ENCODE measurements around the gene CCNY. TPM values are rescaled to one million over a fixed set of nuclear protein-coding genes. Genes with fewer than 3 reads are reported as not detected.
"Not testable (repeated sequence)": the region's sequence is repeated elsewhere in the genome, so short reads cannot be mapped to it uniquely, and the experiment has no call there.

The CCNY gene
- total RNA-seq, 1 experiment from 2014 or later = 122 TPM

- no peaks in the 10 kb centered on the region for H3K27me3 ChIP-seq (replicated peaks; ENCODE audit: control insufficient read depth, insufficient read depth, low read length)
- H3K36me3 ChIP-seq (ENCODE audit: control insufficient read depth, insufficient read depth, low read length) = no peaks in the 10 kb centered on the region
- DNase-seq = no peak
- H3K9me3 ChIP-seq = no peaks in the 10 kb centered on the region
- Mint-ChIP-seq H3K4me3 (ENCODE audit: unreplicated experiment) (no peak overlapping the region), H3K27ac (ENCODE audit: unreplicated experiment) (no peak overlapping the region), H3K36me3 (ENCODE audit: insufficient read depth, unreplicated experiment) (no peaks in the 10 kb centered on the region), H3K27me3 (ENCODE audit: insufficient read depth, unreplicated experiment) (no peaks in the 10 kb centered on the region), H3K9me3 (ENCODE audit: unreplicated experiment) (no peaks in the 10 kb centered on the region), H3K4me1 (ENCODE audit: low read depth, unreplicated experiment) (peaks cover 10% of the 10 kb centered on the region)
- intact Hi-C loops (cut with micrococcal nuclease; ENCODE audit: unreplicated experiment) = no loop called here
- H3K4me3 ChIP-seq (ENCODE audit: low read depth, low read length) = no peak overlapping the region
- ChIA-PET CTCF (interaction anchor here (0.9 kb wide), 1 partner anchor 32 kb away, joined by 3 read pairs; no protein-coding TSS in a partner anchor), POLR2A (no interaction called here)
- H3K4me1 ChIP-seq = peaks cover 38% of the 10 kb centered on the region
- no peak for TF ChIP-seq CTCF (IDR thresholded peaks at IDR 0.05; ENCODE audit: insufficient read depth in 1 of 2, low read depth in 1 of 2, low read length in 1 of 2, severe bottlenecking in 1 of 2, unreplicated experiment in 1 of 2)
- no TSS peak for BruUV-seq (replicated peaks)
Observed at GRCh38 chr10:35416619-35417312, 80.5 kb downstream of the CCNY start.

GRCh38 chr10:35417313-35417625, 81.0 kb downstream of the CCNY start:
- Mint-ChIP-seq H3K4me3 (ENCODE audit: unreplicated experiment) (no peak overlapping the region), H3K9me3 (ENCODE audit: unreplicated experiment) (no peaks in the 10 kb centered on the region), H3K27ac (ENCODE audit: unreplicated experiment) (no peak overlapping the region), H3K4me1 (ENCODE audit: low read depth, unreplicated experiment) (peaks cover 11% of the 10 kb centered on the region), H3K36me3 (ENCODE audit: insufficient read depth, unreplicated experiment) (no peaks in the 10 kb centered on the region), H3K27me3 (ENCODE audit: insufficient read depth, unreplicated experiment) (no peaks in the 10 kb centered on the region)
- intact Hi-C loops (cut with micrococcal nuclease; ENCODE audit: unreplicated experiment) = no loop called here
- Histone ChIP-seq H3K4me3 (ENCODE audit: low read depth, low read length) (no peak overlapping the region), H3K36me3 (ENCODE audit: control insufficient read depth, insufficient read depth, low read length) (no peaks in the 10 kb centered on the region), H3K9me3 (no peaks in the 10 kb centered on the region), H3K4me1 (peaks cover 33% of the 10 kb centered on the region), H3K27me3 (replicated peaks; ENCODE audit: control insufficient read depth, insufficient read depth, low read length) (no peaks in the 10 kb centered on the region)
- ChIA-PET POLR2A (no interaction called here), CTCF (interaction anchor here (0.9 kb wide), 1 partner anchor 33 kb away, joined by 3 read pairs; no protein-coding TSS in a partner anchor)
- TF ChIP-seq CTCF (IDR thresholded peaks at IDR 0.05; ENCODE audit: insufficient read depth in 1 of 2, low read depth in 1 of 2, low read length in 1 of 2, severe bottlenecking in 1 of 2, unreplicated experiment in 1 of 2) = no peak
- BruUV-seq (replicated peaks) = no TSS peak
- no peak for DNase-seq

GRCh38 chr10:35417795-35418194, 81.5 kb downstream of the CCNY start:
- ChIA-PET CTCF (interaction anchor here (0.9 kb wide), 1 partner anchor 33 kb away, joined by 3 read pairs; no protein-coding TSS in a partner anchor), POLR2A (no interaction called here)
- Mint-ChIP-seq H3K27ac (ENCODE audit: unreplicated experiment) (no peak overlapping the region), H3K27me3 (ENCODE audit: insufficient read depth, unreplicated experiment) (no peaks in the 10 kb centered on the region), H3K36me3 (ENCODE audit: insufficient read depth, unreplicated experiment) (no peaks in the 10 kb centered on the region), H3K4me3 (ENCODE audit: unreplicated experiment) (no peak overlapping the region), H3K4me1 (ENCODE audit: low read depth, unreplicated experiment) (peaks cover 11% of the 10 kb centered on the region), H3K9me3 (ENCODE audit: unreplicated experiment) (no peaks in the 10 kb centered on the region)
- peaks cover 31% of the 10 kb centered on the region for H3K4me1 ChIP-seq
- intact Hi-C loops (cut with micrococcal nuclease; ENCODE audit: unreplicated experiment) = no loop called here
- H3K4me3 ChIP-seq (ENCODE audit: low read depth, low read length) = no peak overlapping the region
- H3K27me3 ChIP-seq (replicated peaks; ENCODE audit: control insufficient read depth, insufficient read depth, low read length) = no peaks in the 10 kb centered on the region
- TF ChIP-seq CTCF (IDR thresholded peaks at IDR 0.05; ENCODE audit: insufficient read depth in 1 of 2, low read depth in 1 of 2, low read length in 1 of 2, severe bottlenecking in 1 of 2, unreplicated experiment in 1 of 2) = no peak
- H3K36me3 ChIP-seq (ENCODE audit: control insufficient read depth, insufficient read depth, low read length) = no peaks in the 10 kb centered on the region
- BruUV-seq (replicated peaks) = no TSS peak
- H3K9me3 ChIP-seq = no peaks in the 10 kb centered on the region
- no peak for DNase-seq

GRCh38 chr10:35418580-35418979, 82.3 kb downstream of the CCNY start:
- H3K9me3 Mint-ChIP-seq (ENCODE audit: unreplicated experiment); H3K4me3 ChIP-seq (ENCODE audit: low read depth, low read length); H3K27me3 Mint-ChIP-seq (ENCODE audit: insufficient read depth, unreplicated experiment); H3K27me3 ChIP-seq (replicated peaks; ENCODE audit: control insufficient read depth, insufficient read depth, low read length); H3K27ac Mint-ChIP-seq (ENCODE audit: unreplicated experiment); BruUV-seq (replicated peaks); H3K9me3 ChIP-seq; DNase-seq; H3K4me3 Mint-ChIP-seq (ENCODE audit: unreplicated experiment); POLR2A ChIA-PET; CTCF ChIA-PET; H3K36me3 Mint-ChIP-seq (ENCODE audit: insufficient read depth, unreplicated experiment); H3K36me3 ChIP-seq (ENCODE audit: control insufficient read depth, insufficient read depth, low read length); intact Hi-C loops (cut with micrococcal nuclease; ENCODE audit: unreplicated experiment): not testable (repeated sequence)
- peaks cover 11% of the 10 kb centered on the region for H3K4me1 Mint-ChIP-seq (ENCODE audit: low read depth, unreplicated experiment)
- H3K4me1 ChIP-seq = peaks cover 23% of the 10 kb centered on the region

Measured in Caco-2 (cell line).